ENCODE data around the gene GPC2.
"Not testable (repeated sequence)": the region's sequence is repeated elsewhere in the genome, so short reads cannot be mapped to it uniquely, and the experiment has no call there.

The GPC2 gene

GRCh38 chr7:100213672-100214071, 36.5 kb upstream of the GPC2 start:
- no peak for TF ChIP-seq ZNF274 (IDR thresholded peaks at IDR 0.05; ENCODE audit: low read depth, low read length)
- H3K4me3 ChIP-seq (ENCODE audit: low read length), result no peak overlapping the region

GRCh38 chr7:100212631-100213286, 35.6 kb upstream of the GPC2 start:
- no peak for TF ChIP-seq ZNF274 (IDR thresholded peaks at IDR 0.05; ENCODE audit: low read depth, low read length)
- no peak overlapping the region; the same call in 1 of the 2 replicates for H3K4me3 ChIP-seq (ENCODE audit: low read length)

- H3K4me3 ChIP-seq (ENCODE audit: low read length), result peak overlapping the region; percentile 49; the same call in 1 of the 2 replicates
- TF ChIP-seq ZNF274 (IDR thresholded peaks at IDR 0.05; ENCODE audit: low read depth, low read length), result no peak
These were observed 34.2 kb upstream of the GPC2 start for GRCh38 chr7:100211342-100211780.

GRCh38 chr7:100210805-100211204, 33.6 kb upstream of the GPC2 start:
- no peak for TF ChIP-seq ZNF274 (IDR thresholded peaks at IDR 0.05; ENCODE audit: low read depth, low read length)
- H3K4me3 ChIP-seq (ENCODE audit: low read length), result peak overlapping the region; percentile 49; the same call in 1 of the 2 replicates

- H3K4me3 ChIP-seq (ENCODE audit: low read length), result peak overlapping the region; percentile 21; the same call in 1 of the 2 replicates
- no peak for TF ChIP-seq ZNF274 (IDR thresholded peaks at IDR 0.05; ENCODE audit: low read depth, low read length)
These were observed 32.3 kb upstream of the GPC2 start for GRCh38 chr7:100209493-100209892.

- no peak for TF ChIP-seq ZNF274 (IDR thresholded peaks at IDR 0.05; ENCODE audit: low read depth, low read length)
- peak overlapping the region; percentile 21; the same call in 1 of the 2 replicates for H3K4me3 ChIP-seq (ENCODE audit: low read length)
These were observed 31.8 kb upstream of the GPC2 start for GRCh38 chr7:100208911-100209408.

- no peak overlapping the region for H3K4me3 ChIP-seq (ENCODE audit: low read length)
- no peak for TF ChIP-seq ZNF274 (IDR thresholded peaks at IDR 0.05; ENCODE audit: low read depth, low read length)
These were observed 27.3 kb upstream of the GPC2 start for GRCh38 chr7:100204454-100204853.

- no peak for TF ChIP-seq ZNF274 (IDR thresholded peaks at IDR 0.05; ENCODE audit: low read depth, low read length)
- H3K4me3 ChIP-seq (ENCODE audit: low read length), result no peak overlapping the region
These were observed 23.5 kb upstream of the GPC2 start for GRCh38 chr7:100200693-100201092.

GRCh38 chr7:100198266-100198665, 21.1 kb upstream of the GPC2 start:
- no peak for TF ChIP-seq ZNF274 (IDR thresholded peaks at IDR 0.05; ENCODE audit: low read depth, low read length)
- H3K4me3 ChIP-seq (ENCODE audit: low read length), result no peak overlapping the region

- not testable (repeated sequence) for H3K4me3 ChIP-seq (ENCODE audit: low read length)
These were observed 18.7 kb upstream of the GPC2 start for GRCh38 chr7:100195901-100196322.

- no peak overlapping the region for H3K4me3 ChIP-seq (ENCODE audit: low read length)
- no peak for TF ChIP-seq ZNF274 (IDR thresholded peaks at IDR 0.05; ENCODE audit: low read depth, low read length)
These were observed 18.0 kb upstream of the GPC2 start for GRCh38 chr7:100195222-100195621.

GRCh38 chr7:100192969-100193368, 15.8 kb upstream of the GPC2 start:
- no peak overlapping the region for H3K4me3 ChIP-seq (ENCODE audit: low read length)
- TF ChIP-seq ZNF274 (IDR thresholded peaks at IDR 0.05; ENCODE audit: low read depth, low read length), result no peak

GRCh38 chr7:100192281-100192862, 15.2 kb upstream of the GPC2 start:
- H3K4me3 ChIP-seq (ENCODE audit: low read length), result not testable (repeated sequence)

- H3K4me3 ChIP-seq (ENCODE audit: low read length), result no peak overlapping the region
- TF ChIP-seq ZNF274 (IDR thresholded peaks at IDR 0.05; ENCODE audit: low read depth, low read length), result no peak
These were observed 14.6 kb upstream of the GPC2 start for GRCh38 chr7:100191775-100192174.

- no peak overlapping the region for H3K4me3 ChIP-seq (ENCODE audit: low read length)
- no peak for TF ChIP-seq ZNF274 (IDR thresholded peaks at IDR 0.05; ENCODE audit: low read depth, low read length)
These were observed 13.0 kb upstream of the GPC2 start for GRCh38 chr7:100190048-100190711.
